ENCODE measurements around the gene RAB37.

DNA sequence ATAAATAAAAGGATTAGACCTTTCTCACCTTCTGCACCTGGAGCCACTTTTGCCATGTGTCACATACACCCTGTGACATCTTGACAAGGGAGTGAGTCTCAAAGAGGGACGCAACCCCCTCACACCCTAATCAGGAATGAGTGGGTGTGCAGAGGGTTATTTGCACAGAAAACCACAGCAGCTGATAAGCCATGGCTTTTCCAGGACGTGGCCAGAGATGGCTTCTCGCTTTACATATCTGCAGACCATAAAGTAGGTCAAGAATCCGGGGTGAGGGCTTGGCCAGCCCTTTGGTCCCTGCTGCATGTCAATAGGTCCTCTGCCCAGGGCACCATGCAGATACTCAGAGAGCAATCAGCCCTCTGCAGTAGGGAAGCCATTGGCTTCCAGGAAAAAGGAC lies 21.9 kb upstream of the RAB37 start:
- no peak for TF ChIP-seq POLR2A (IDR thresholded peaks at IDR 0.05; ENCODE audit: extremely low read depth, insufficient read length)
- no peak for TF ChIP-seq MYC (IDR thresholded peaks at IDR 0.05; ENCODE audit: low read depth, low read length)
- no peak for TF ChIP-seq CTCF (IDR thresholded peaks at IDR 0.05; ENCODE audit: low read depth, low read length)
- TF ChIP-seq MAX (IDR thresholded peaks at IDR 0.05; ENCODE audit: low read depth, low read length): no peak

Data from NB4 (cell line).